Osteoblast (primary cell): ENCODE data around the gene STARD10. TPM values are rescaled to one million over a fixed set of nuclear protein-coding genes. Genes with fewer than 3 reads are reported as not detected.

Experiments
- DNase-seq: peaks from one replicate; pipeline ENCODE4 v3.0.0; 2011; ENCODE audit warnings: low spot score, mixed read lengths; ENCODE audit not compliant: insufficient read length; ENCODE audit errors: missing footprints
- H2AFZ ChIP-seq: 2 replicates; pipeline ENCODE4 v1.6.0; 2011; ENCODE audit warnings: mild to moderate bottlenecking, low read length
- H3K27ac ChIP-seq: 2 replicates; pipeline ENCODE4 v1.5.1; 2011; ENCODE audit warnings: mild to moderate bottlenecking, low read depth, low read length, moderate library complexity
- H3K27me3 ChIP-seq: 2 replicates; pipeline ENCODE4 v1.6.0; 2012; ENCODE audit warnings: mild to moderate bottlenecking, control low read depth, inconsistent platforms, low read length, moderate library complexity; ENCODE audit not compliant: insufficient read depth
- H3K36me3 ChIP-seq: 2 replicates; pipeline ENCODE4 v1.5.1; 2011; ENCODE audit warnings: mild to moderate bottlenecking, low read length, control low read depth, moderate library complexity; ENCODE audit not compliant: insufficient read depth
- H3K4me1 ChIP-seq: 2 replicates; pipeline ENCODE4 v1.5.1; 2011; ENCODE audit warnings: mild to moderate bottlenecking, low read length, control low read depth, moderate library complexity; ENCODE audit not compliant: insufficient read depth
- H3K4me2 ChIP-seq: 2 replicates; pipeline ENCODE4 v1.6.0; 2011; ENCODE audit warnings: mild to moderate bottlenecking, low read length; ENCODE audit not compliant: insufficient read depth
- H3K4me3 ChIP-seq: fragments of 200-600 bp; sonication (generic); 3 replicates; pipeline ENCODE4 v1.5.1; 2012; ENCODE audit warnings: mild to moderate bottlenecking, low read length, inconsistent platforms; ENCODE audit not compliant: insufficient read depth
- H3K79me2 ChIP-seq: 2 replicates; pipeline ENCODE4 v1.6.0; 2012; ENCODE audit warnings: mild to moderate bottlenecking, low read length, control low read depth, inconsistent platforms; ENCODE audit not compliant: insufficient read depth
- H3K9me3 ChIP-seq: 2 replicates; pipeline ENCODE4 v1.5.1; 2011; ENCODE audit warnings: low read depth, low read length, control low read depth
- H4K20me1 ChIP-seq: 2 replicates; pipeline ENCODE4 v1.6.0; 2012; ENCODE audit warnings: mild to moderate bottlenecking, low read length, control low read depth; ENCODE audit not compliant: insufficient read depth
- CTCF ChIP-seq: IDR thresholded peaks from 2 replicates; pipeline ENCODE4 v1.5.1; 2011; ENCODE audit warnings: mild to moderate bottlenecking, low read depth, low read length, moderate library complexity; ENCODE audit errors: extremely low read depth
- total RNA-seq: library from RNA; depleted of rRNA; stranded (reverse); fragments of >200 nt; gene quantifications from 2 replicates; pipeline ENCODE4 v1.2.3, GENCODE V29; 2012

The STARD10 gene
- total RNA-seq, 1 donor, result 25.7 TPM

DNA sequence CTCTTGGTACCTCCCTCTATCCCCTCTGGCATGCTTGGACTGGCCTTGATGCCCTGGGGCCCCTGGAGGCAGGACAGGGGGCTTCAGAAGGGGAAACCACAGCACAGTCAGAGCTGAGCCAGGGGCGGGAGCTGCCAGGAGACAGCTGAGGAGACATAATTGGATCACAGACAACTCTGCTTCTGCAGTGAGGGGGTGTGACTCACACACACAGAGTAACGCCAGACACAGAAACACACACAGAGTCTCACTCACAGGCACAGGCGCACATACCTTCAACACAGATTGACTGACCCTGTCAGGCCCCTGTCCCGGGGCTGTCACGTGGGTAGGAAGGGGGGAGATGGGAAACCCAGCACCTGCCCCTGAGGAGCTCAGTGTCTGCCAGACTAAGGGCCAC is 20.6 kb downstream of the STARD10 start:
- Histone ChIP-seq H2AFZ (peak overlapping the region; percentile 64), H3K27ac (peak overlapping the region; percentile 71), H3K4me2 (peak overlapping the region; percentile 20)

DNA sequence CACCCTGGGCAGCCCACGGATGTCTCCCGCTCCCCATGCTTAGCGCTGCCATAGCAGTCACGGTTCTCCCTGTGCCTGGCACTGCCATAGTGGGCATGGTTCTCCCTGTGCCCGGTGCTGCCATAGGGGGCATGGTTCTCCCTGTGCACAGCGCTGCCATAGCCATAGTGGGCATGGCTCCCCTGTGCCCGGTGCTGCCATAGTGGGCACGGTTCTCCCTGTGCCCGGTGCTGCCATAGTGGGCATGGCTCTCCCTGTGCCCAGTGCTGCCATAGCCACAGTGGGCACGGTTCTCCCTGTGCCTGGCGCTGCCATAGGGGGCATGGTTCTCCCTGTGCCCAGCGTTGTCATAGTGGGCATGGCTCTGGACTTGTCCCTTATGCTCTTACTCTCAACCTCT is 21.8 kb downstream of the STARD10 start:
- no peak overlapping the region for H3K4me2 ChIP-seq
- H3K4me3 ChIP-seq, result no peak overlapping the region
- H2AFZ ChIP-seq, result no peak overlapping the region
- H3K27ac ChIP-seq, result no peak overlapping the region
- H3K4me1 ChIP-seq, result peaks cover 26% of the 10 kb centered on the region
- no peak for DNase-seq
- H3K9me3 ChIP-seq, result no peaks in the 10 kb centered on the region
- H4K20me1 ChIP-seq, result no peaks in the 10 kb centered on the region
- H3K36me3 ChIP-seq, result no peaks in the 10 kb centered on the region
- H3K79me2 ChIP-seq, result no peaks in the 10 kb centered on the region
- no peaks in the 10 kb centered on the region for H3K27me3 ChIP-seq
- no peak for TF ChIP-seq CTCF

More for the DNA sequence above, 20.6 kb downstream of the STARD10 start:
- Histone ChIP-seq H3K79me2 (no peaks in the 10 kb centered on the region), H3K36me3 (no peaks in the 10 kb centered on the region), H3K9me3 (no peaks in the 10 kb centered on the region), H4K20me1 (no peaks in the 10 kb centered on the region), H3K4me1 (peaks cover 26% of the 10 kb centered on the region), H3K4me3 (no peak overlapping the region), H3K27me3 (no peaks in the 10 kb centered on the region)
- DNase-seq, result peak; percentile 99
- no peak for TF ChIP-seq CTCF

- peak; percentile 97 for DNase-seq
- Histone ChIP-seq H3K79me2 (no peaks in the 10 kb centered on the region), H3K4me2 (peak overlapping the region; percentile 18), H3K4me3 (no peak overlapping the region), H3K27ac (no peak overlapping the region), H3K4me1 (peaks cover 26% of the 10 kb centered on the region), H3K27me3 (no peaks in the 10 kb centered on the region), H2AFZ (peak overlapping the region; percentile 34), H4K20me1 (no peaks in the 10 kb centered on the region), H3K36me3 (no peaks in the 10 kb centered on the region), H3K9me3 (no peaks in the 10 kb centered on the region)
- no peak for TF ChIP-seq CTCF
Observed at GRCh38 chr11:72771507-72771906, 22.3 kb downstream of the STARD10 start.

- no peak overlapping the region for H3K4me3 ChIP-seq
- H3K4me1 ChIP-seq, result peaks cover 26% of the 10 kb centered on the region
- H3K79me2 ChIP-seq, result no peaks in the 10 kb centered on the region
- no peak overlapping the region for H2AFZ ChIP-seq
- no peak overlapping the region for H3K4me2 ChIP-seq
- H3K9me3 ChIP-seq, result no peaks in the 10 kb centered on the region
- TF ChIP-seq CTCF, result no peak
- DNase-seq, result no peak
- H4K20me1 ChIP-seq, result no peaks in the 10 kb centered on the region
- no peaks in the 10 kb centered on the region for H3K27me3 ChIP-seq
- no peak overlapping the region for H3K27ac ChIP-seq
- H3K36me3 ChIP-seq, result no peaks in the 10 kb centered on the region
Observed at GRCh38 chr11:72770799-72771198, 23.0 kb downstream of the STARD10 start.
